ENCODE results near the gene TRIM37. TPM values are rescaled to one million over a fixed set of nuclear protein-coding genes. Genes with fewer than 3 reads are reported as not detected.
A peak's percentile ranks its signal among the peaks of the same experiment; 100 is the strongest.

TRIM37 gene
- total and polyA plus RNA-seq, 4 donors, result 9.1 to 39.0 (median 16.8) TPM

GRCh38 chr17:58932956-58933355 is 173.7 kb downstream of the TRIM37 start:
- H3K4me3 ChIP-seq, result no peak overlapping the region
- DNase-seq (no peak), ATAC-seq (ENCODE audit: insufficient read depth, low FRiP score) (no peak)
- H3K9ac ChIP-seq (ENCODE audit: insufficient read depth in 1 of 2, low read length in 2 of 2), result no peak overlapping the region
- H3K27ac ChIP-seq (ENCODE audit: low read depth in 1 of 2, low read length in 1 of 2), result no peak overlapping the region
- H3K4me1 ChIP-seq (ENCODE audit: control insufficient read depth in 5 of 5, insufficient read depth in 5 of 5, low read length in 5 of 5), result no peaks in the 10 kb centered on the region
- H3K27me3 ChIP-seq (ENCODE audit: control insufficient read depth in 3 of 3, insufficient read depth in 3 of 3, low read length in 2 of 3), result no peaks in the 10 kb centered on the region
- H3K9me3 ChIP-seq (ENCODE audit: control insufficient read depth in 4 of 4, insufficient read depth in 3 of 4, low read length in 3 of 4), result no peaks in the 10 kb centered on the region
- TF ChIP-seq CTCF (IDR thresholded peaks at IDR 0.05; ENCODE audit: control extremely low read depth, extremely low read depth), result no peak
- H3K36me3 ChIP-seq (ENCODE audit: control insufficient read depth in 4 of 4, insufficient read depth in 4 of 4, low read length in 4 of 4), result no peaks in the 10 kb centered on the region
- WGBS, 2 donors, result 75 to 77% methylated on average over 3 of the region's 3 CpGs

Small RNAs within 50 kb of the gene (small RNA-seq; reads per million reads assigned to genes)
- gene MIR301A (ENCODE audit: low replicate concordance), result 8.3 reads per million, percentile 96 among the genes with 10 or more reads in this experiment
- gene MIR454 (ENCODE audit: low replicate concordance), result 78.9 reads per million, percentile 98 among the genes with 10 or more reads in this experiment
- gene RN7SL716P (ENCODE audit: low replicate concordance), result not detected
- 0.69 reads per million, percentile 73 among the genes with 10 or more reads in this experiment for gene RNU2-58P (ENCODE audit: low replicate concordance)

Other genes with a start within 250 kb of the TRIM37 start
- gene SKA2, start 48.3 kb upstream of the TRIM37 start, total RNA-seq, result 10 to 100 TPM; 22.2 to 46.7 TPM
- 10 to 100 TPM; 20.0 to 35.7 TPM for gene SKA2, start 48.3 kb upstream of the TRIM37 start, polyA plus RNA-seq
- 1 to 10 TPM; 2.5 to 4.2 TPM for gene PRR11, start 48.9 kb upstream of the TRIM37 start, total RNA-seq
- gene PRR11, start 48.9 kb upstream of the TRIM37 start, polyA plus RNA-seq, result 1 to 10 TPM in 1 of 2 donors, under 1 TPM in 1; 0.63 to 1.6 TPM
- 10 to 100 TPM; 11.3 to 17.3 TPM for gene SMG8, start 103.2 kb upstream of the TRIM37 start, total RNA-seq
- 1 to 10 TPM; 3.1 to 8.2 TPM for gene SMG8, start 103.2 kb upstream of the TRIM37 start, polyA plus RNA-seq
- 1 to 10 TPM; 2.8 to 8.7 TPM for gene GDPD1, start 113.6 kb upstream of the TRIM37 start, total RNA-seq
- 1 to 10 TPM; 1.2 to 1.5 TPM for gene GDPD1, start 113.6 kb upstream of the TRIM37 start, polyA plus RNA-seq
- gene YPEL2, start 224.8 kb upstream of the TRIM37 start, total RNA-seq, result 10 to 100 TPM; 14.3 to 47.0 TPM
- 1 to 10 TPM; 7.8 to 8.5 TPM for gene YPEL2, start 224.8 kb upstream of the TRIM37 start, polyA plus RNA-seq

Measured in lung (tissue), 13 donors.